ENCODE results near the gene CST9L.

DNA sequence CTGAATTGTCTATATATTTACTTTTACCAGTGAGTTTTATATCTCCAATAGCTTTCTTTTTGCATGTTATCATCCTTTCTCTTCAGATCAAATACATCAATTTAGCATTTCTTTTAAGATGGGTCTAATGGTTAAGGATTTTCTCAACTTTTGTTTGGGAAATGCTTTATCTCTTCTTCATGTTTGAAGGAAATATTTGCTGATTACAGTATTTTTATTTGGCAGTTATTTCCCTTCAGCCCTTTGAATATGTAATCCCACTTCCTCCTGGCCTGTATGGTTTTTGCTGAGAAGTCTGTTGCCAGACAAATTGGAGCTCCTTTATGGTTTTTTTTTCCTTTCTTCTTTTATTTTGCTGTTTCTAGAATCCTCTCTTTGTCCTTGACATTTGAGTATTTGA is 6.7 kb upstream of the CST9L start:
- no peak for TF ChIP-seq EZH2 (IDR thresholded peaks at IDR 0.05)
- no peak for TF ChIP-seq CTCF (IDR thresholded peaks at IDR 0.05 in 2 of 3, conservative IDR thresholded peaks at IDR 0.05 in 1 of 3; ENCODE audit: borderline replicate concordance in 1 of 3, insufficient read depth in 1 of 3, low read depth in 2 of 3, low read length in 2 of 3)
- TF ChIP-seq POLR2A (IDR thresholded peaks at IDR 0.05; ENCODE audit: borderline replicate concordance, extremely low read depth, insufficient read depth, insufficient read length): no peak
- no peak for TF ChIP-seq JUND (IDR thresholded peaks at IDR 0.05)
- TF ChIP-seq RAD21 (IDR thresholded peaks at IDR 0.05; ENCODE audit: low read depth): no peak
- TF ChIP-seq ZNF274 (IDR thresholded peaks at IDR 0.05; ENCODE audit: low read depth, low read length): no peak
- TF ChIP-seq TCF7L2 (IDR thresholded peaks at IDR 0.05; ENCODE audit: borderline replicate concordance, extremely low read depth, insufficient read depth, insufficient read length): no peak
- no peak for TF ChIP-seq MAX (IDR thresholded peaks at IDR 0.05)
- TF ChIP-seq EZH2phosphoT487 (IDR thresholded peaks at IDR 0.05; ENCODE audit: borderline replicate concordance): no peak
- TF ChIP-seq, protein P1, sequence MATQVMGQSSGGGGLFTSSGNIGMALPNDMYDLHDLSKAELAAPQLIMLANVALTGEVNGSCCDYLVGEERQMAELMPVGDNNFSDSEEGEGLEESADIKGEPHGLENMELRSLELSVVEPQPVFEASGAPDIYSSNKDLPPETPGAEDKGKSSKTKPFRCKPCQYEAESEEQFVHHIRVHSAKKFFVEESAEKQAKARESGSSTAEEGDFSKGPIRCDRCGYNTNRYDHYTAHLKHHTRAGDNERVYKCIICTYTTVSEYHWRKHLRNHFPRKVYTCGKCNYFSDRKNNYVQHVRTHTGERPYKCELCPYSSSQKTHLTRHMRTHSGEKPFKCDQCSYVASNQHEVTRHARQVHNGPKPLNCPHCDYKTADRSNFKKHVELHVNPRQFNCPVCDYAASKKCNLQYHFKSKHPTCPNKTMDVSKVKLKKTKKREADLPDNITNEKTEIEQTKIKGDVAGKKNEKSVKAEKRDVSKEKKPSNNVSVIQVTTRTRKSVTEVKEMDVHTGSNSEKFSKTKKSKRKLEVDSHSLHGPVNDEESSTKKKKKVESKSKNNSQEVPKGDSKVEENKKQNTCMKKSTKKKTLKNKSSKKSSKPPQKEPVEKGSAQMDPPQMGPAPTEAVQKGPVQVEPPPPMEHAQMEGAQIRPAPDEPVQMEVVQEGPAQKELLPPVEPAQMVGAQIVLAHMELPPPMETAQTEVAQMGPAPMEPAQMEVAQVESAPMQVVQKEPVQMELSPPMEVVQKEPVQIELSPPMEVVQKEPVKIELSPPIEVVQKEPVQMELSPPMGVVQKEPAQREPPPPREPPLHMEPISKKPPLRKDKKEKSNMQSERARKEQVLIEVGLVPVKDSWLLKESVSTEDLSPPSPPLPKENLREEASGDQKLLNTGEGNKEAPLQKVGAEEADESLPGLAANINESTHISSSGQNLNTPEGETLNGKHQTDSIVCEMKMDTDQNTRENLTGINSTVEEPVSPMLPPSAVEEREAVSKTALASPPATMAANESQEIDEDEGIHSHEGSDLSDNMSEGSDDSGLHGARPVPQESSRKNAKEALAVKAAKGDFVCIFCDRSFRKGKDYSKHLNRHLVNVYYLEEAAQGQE (IDR thresholded peaks at IDR 0.05; ENCODE audit: low read depth): no peak
